NCI-H1694 (cell line): Measurements from ENCODE around the gene AHR.

Experiments
- DNase-seq: peaks from one replicate; lab custom pipeline; 2025; lab: John Stamatoyannopoulos, UW

Gene AHR

GRCh38 chr7:17304926-17305325, 6.5 kb downstream of the AHR start:
- no peak for DNase-seq

GRCh38 chr7:17305387-17306171, 7.1 kb downstream of the AHR start:
- no peak for DNase-seq

- no peak for DNase-seq
Measured at GRCh38 chr7:17307000-17307399, 8.5 kb downstream of the AHR start.

- no peak for DNase-seq
Measured at GRCh38 chr7:17307558-17307957, 9.1 kb downstream of the AHR start.

GRCh38 chr7:17307969-17308648, 9.7 kb downstream of the AHR start:
- no peak for DNase-seq

GRCh38 chr7:17311194-17311593, 12.7 kb downstream of the AHR start:
- DNase-seq = no peak

GRCh38 chr7:17311952-17312351, 13.5 kb downstream of the AHR start:
- no peak for DNase-seq

- no peak for DNase-seq
Measured at GRCh38 chr7:17312641-17313040, 14.2 kb downstream of the AHR start.

GRCh38 chr7:17313194-17313593, 14.7 kb downstream of the AHR start:
- no peak for DNase-seq

GRCh38 chr7:17315974-17316373, 17.5 kb downstream of the AHR start:
- no peak for DNase-seq

GRCh38 chr7:17318146-17318545, 19.7 kb downstream of the AHR start:
- no peak for DNase-seq

GRCh38 chr7:17319164-17320101, 21.0 kb downstream of the AHR start:
- DNase-seq = no peak

GRCh38 chr7:17320102-17320497, 21.6 kb downstream of the AHR start:
- DNase-seq = no peak

GRCh38 chr7:17320657-17321056, 22.2 kb downstream of the AHR start:
- DNase-seq = no peak

GRCh38 chr7:17325364-17325763, 26.9 kb downstream of the AHR start:
- DNase-seq = no peak

GRCh38 chr7:17326378-17326777, 27.9 kb downstream of the AHR start:
- no peak for DNase-seq

- no peak for DNase-seq
Measured at GRCh38 chr7:17328641-17329040, 30.2 kb downstream of the AHR start.

GRCh38 chr7:17329440-17329839, 31.0 kb downstream of the AHR start:
- DNase-seq = no peak

- DNase-seq = no peak
Measured at GRCh38 chr7:17331891-17332501, 33.5 kb downstream of the AHR start.

GRCh38 chr7:17333221-17333620, 34.8 kb downstream of the AHR start:
- no peak for DNase-seq

GRCh38 chr7:17336168-17336567, 37.7 kb downstream of the AHR start:
- DNase-seq = no peak

- DNase-seq = no peak
Measured at GRCh38 chr7:17339139-17339538, 40.7 kb downstream of the AHR start.
